WI38 (cell line): Measurements from ENCODE around the gene GRID1.

Source experiments
- H3K4me3 ChIP-seq: 2 replicates; pipeline ENCODE4 v1.5.1; 2011; ENCODE audit warnings: low read depth, mild to moderate bottlenecking, control low read depth, low read length
- TF ChIP-seq, protein P1 (sequence below): IDR thresholded peaks from 2 replicates; pipeline ENCODE4 v1.5.1; 2012; ENCODE audit warnings: low read depth, mild to moderate bottlenecking, control low read depth, low read length

The GRID1 gene

DNA sequence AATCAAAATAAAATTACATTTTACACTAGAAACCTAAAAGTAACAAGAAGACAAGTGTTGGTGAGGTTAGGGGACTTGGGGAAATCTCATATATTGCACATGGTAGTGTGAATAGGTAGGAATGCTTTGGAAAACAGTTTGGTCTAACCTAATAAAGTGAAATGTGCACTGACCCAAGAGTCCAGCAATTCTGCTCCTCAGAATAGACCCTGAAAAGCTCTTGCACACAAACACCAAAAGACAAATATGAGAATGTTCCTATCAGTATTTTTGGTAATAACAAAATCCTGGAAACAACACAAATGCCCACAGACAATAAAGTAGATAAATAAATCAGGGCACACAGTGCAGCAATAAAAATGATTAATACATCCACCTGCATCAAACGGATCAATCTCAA is 165.7 kb downstream of the GRID1 start:
- no peak overlapping the region for H3K4me3 ChIP-seq
- TF ChIP-seq, protein P1, sequence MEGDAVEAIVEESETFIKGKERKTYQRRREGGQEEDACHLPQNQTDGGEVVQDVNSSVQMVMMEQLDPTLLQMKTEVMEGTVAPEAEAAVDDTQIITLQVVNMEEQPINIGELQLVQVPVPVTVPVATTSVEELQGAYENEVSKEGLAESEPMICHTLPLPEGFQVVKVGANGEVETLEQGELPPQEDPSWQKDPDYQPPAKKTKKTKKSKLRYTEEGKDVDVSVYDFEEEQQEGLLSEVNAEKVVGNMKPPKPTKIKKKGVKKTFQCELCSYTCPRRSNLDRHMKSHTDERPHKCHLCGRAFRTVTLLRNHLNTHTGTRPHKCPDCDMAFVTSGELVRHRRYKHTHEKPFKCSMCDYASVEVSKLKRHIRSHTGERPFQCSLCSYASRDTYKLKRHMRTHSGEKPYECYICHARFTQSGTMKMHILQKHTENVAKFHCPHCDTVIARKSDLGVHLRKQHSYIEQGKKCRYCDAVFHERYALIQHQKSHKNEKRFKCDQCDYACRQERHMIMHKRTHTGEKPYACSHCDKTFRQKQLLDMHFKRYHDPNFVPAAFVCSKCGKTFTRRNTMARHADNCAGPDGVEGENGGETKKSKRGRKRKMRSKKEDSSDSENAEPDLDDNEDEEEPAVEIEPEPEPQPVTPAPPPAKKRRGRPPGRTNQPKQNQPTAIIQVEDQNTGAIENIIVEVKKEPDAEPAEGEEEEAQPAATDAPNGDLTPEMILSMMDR, result no peak

DNA sequence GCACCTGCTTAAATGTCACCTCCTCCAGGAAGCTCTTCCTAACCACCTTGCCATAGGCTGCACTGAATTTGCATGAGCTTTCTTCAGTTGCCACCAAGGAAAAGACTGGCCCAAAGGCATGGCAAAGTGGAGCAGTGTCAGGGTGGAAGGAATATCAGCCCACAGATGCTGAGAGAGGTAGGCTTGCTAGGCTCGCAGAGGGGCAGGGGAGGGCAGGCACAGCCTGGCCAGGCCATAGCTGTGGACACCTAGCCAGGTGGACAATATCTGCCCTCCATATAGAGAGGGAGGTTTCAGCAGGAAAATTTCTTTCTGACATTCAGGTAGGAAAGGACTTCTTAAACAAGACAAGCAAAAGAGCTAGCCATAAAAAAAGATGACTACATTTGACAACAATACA is 166.3 kb downstream of the GRID1 start:
- TF ChIP-seq, protein P1, result no peak
- H3K4me3 ChIP-seq, result no peak overlapping the region

DNA sequence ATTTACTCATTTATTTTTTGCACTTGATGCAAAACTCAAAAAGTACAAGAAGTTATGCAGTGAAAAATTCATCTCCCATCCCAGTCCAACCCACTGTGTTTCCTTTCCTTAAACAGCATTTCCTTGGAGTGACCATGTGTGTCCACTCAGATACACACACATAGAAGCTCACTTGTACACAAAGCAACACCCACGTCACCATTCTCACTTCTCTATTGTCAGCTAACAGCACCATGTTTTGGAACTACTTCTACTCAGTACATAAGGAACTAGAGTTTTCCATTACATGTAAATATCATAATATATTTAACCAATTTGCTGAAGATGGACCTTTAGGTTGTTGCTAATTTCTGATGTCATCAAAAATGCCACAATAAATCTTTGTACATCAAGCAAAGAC is 167.6 kb downstream of the GRID1 start:
- H3K4me3 ChIP-seq, result no peak overlapping the region
- TF ChIP-seq, protein P1, result no peak

DNA sequence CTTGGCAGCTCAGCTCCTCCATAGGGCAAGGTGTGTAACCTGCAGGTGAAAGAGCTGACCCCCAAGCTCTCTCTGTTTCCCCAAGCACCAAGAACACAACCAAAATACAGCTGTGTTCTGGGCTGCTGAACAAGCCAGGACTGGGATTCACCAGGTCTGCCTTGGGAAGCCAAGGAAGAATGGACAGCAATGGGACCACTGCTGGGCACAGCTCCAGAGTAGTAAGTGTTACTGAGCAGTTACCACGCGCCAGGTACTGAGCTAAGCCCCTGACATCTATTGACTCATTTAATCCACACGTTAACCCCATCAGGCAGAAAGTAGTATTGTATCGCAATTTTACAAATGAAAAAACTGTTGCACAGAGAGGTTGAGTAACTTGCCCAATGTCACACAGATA is 168.3 kb downstream of the GRID1 start:
- H3K4me3 ChIP-seq, result no peak overlapping the region
- TF ChIP-seq, protein P1, result no peak

DNA sequence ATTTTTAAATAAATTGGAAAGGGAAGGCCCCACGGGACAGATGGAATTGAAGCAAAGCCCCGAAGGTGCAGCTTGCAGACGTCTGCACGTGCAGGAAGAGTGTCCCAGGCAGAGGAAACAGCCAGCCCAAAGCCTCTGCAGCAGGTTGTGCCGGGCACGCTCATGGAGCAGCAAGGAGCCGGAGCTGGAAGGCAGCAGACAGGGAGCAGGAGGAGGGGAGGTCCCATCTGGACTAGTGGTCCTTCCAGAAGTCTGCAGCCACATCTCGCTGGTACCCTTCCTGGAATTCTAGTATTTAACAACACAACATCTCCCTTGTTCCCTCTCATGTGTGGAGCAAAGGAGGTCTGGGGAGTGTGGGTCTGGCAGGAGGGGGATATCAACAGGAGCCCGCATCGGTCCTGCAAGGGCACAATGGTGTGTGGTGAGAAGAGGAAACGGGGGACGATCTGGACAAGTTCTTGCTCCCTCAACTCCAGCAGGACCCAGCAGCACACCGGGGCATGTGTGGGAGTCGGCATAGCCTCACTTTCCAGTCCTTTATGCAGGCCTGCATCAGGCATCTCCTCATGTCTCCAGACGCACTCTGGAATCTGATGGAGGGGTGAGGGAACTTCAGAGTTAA is 169.3 kb downstream of the GRID1 start:
- no peak overlapping the region for H3K4me3 ChIP-seq
- TF ChIP-seq, protein P1, result no peak

DNA sequence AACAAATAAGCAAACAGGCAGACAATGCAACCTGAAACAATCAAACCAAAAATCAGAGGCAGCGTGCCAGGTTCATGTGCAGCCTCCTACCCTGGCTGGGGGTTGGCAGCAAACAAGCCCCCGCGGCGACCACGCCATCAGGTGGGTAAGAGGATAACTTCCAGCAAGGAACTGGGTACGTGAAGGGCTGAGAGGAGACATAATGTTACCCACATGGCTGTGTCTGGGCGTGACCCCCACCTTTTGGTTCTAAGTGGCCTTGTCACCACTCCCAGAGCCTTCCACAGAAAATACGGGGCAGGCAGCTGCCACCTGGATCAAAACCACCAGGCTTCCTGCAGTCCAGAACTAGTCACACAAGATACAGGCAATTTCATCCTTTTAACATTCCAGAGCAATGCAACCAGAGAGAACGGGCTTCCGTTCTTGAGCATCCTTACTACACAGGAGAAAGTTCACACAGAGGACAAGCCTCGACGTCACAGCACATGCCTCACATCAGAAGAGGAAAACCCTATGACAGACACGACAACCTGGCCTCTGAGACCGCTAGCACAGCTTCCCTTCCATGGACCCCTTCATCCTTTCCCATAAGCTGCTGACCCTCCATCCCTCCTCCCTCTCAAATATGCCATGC is 171.0 kb downstream of the GRID1 start:
- TF ChIP-seq, protein P1, result no peak
- H3K4me3 ChIP-seq, result no peak overlapping the region

DNA sequence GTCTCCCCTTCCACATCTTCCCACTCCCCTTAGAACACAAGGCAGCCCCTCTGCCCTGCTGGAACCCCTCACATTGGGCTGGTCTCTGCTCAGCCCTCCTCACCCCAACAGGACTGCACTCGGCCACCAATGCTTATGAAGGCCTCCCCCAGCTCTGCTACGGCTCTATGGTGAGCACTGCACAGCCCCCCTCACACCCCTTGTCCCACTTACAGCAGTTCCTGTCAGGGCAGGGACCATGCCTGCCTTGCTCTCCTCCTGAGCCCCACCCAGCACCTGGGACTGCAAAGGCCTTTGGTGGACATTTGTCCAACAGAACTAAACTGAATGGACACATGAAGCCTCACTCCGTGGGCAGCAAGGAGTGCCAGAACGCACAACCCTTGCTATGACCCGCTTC is 171.9 kb downstream of the GRID1 start:
- TF ChIP-seq, protein P1, result no peak
- H3K4me3 ChIP-seq, result no peak overlapping the region
